Progenitor cell of endocrine pancreas (in vitro differentiated cells): ENCODE data around the gene DAB1. TPM values are rescaled to one million over a fixed set of nuclear protein-coding genes. Genes with fewer than 3 reads are reported as not detected.
A peak's percentile ranks its signal among the peaks of the same experiment; 100 is the strongest.

Experiments
- DNase-seq: peaks from one replicate; pipeline ENCODE4 v3.0.0; 2021; ENCODE audit warnings: low spot score; ENCODE audit not compliant: unreplicated experiment
- H3K27ac Mint-ChIP-seq: 2 replicates; pipeline ENCODE4 v1.8.0; 2021; ENCODE audit warnings: mild to moderate bottlenecking, moderate library complexity, mixed read lengths
- H3K27me3 Mint-ChIP-seq: 2 replicates; pipeline ENCODE4 v1.8.0; 2021; ENCODE audit warnings: mixed read lengths
- H3K36me3 Mint-ChIP-seq: 2 replicates; pipeline ENCODE4 v1.8.0; 2022; ENCODE audit warnings: mixed read lengths; ENCODE audit not compliant: insufficient read depth
- H3K4me1 Mint-ChIP-seq: 2 replicates; pipeline ENCODE4 v1.8.0; 2021; ENCODE audit warnings: low read depth, mixed read lengths
- H3K4me3 Mint-ChIP-seq: 2 replicates; pipeline ENCODE4 v1.8.0; 2021; ENCODE audit warnings: low read depth, mild to moderate bottlenecking, moderate library complexity, mixed read lengths
- H3K9me3 Mint-ChIP-seq: 2 replicates; pipeline ENCODE4 v1.8.0; 2021; ENCODE audit warnings: low read depth, mixed read lengths
- CTCF ChIP-seq: fragments of 200-600 bp; sonication (generic); IDR thresholded peaks from one replicate; pipeline ENCODE4 v1.5.0; 2021; ENCODE audit warnings: antibody characterized with exemption, mild to moderate bottlenecking; ENCODE audit not compliant: unreplicated experiment
- total RNA-seq: library from RNA; stranded (reverse); gene quantifications from 2 replicates; pipeline ENCODE4 v1.2.1, GENCODE V29; 2021

The DAB1 gene
- total RNA-seq, 1 donor from 2014 or later: 4.8 TPM

DNA sequence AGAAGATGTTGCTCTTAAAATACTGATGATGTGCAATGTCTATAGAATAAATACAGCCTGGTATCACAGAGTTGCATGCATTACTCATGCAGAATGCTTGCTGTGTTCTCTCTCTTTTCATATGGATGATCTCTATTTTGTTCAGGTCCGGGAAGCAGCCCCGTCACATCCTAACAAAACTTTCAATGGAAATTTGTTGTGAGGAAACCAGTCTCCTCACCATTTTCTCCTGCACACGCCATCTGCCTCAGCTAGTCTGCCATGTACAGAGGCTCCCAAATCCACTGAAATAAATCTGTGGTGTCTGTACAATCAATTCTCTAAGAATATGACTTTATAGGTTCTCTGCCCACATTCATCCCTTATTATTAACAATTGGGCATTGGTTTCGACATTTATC lies 42.4 kb downstream of the DAB1 start:
- no peaks in the 10 kb centered on the region for H3K9me3 Mint-ChIP-seq
- no peak overlapping the region for H3K4me3 Mint-ChIP-seq
- TF ChIP-seq CTCF: no peak
- no peak for DNase-seq
- H3K27me3 Mint-ChIP-seq: peaks cover 3% of the 10 kb centered on the region
- no peak overlapping the region for H3K27ac Mint-ChIP-seq
- no peaks in the 10 kb centered on the region for H3K36me3 Mint-ChIP-seq
- H3K4me1 Mint-ChIP-seq: peaks cover 8% of the 10 kb centered on the region

DNA sequence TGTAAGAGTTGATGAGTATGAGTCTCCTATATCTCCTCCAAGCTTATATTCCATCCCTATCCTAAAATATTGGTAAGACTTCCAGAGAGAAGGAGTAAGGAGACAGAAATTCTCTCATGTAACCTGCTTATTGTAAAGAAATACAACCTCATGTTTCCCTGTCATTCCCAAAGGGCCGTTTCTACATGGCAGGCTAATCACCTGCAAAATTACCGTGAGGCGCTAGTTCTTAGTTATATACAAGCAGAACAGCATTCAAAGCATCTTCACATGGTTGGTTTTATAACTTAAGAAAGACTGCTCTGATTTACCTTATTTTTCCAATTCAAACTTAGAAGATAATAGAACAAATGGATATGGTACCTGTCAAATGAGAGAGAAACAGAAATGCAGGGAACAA lies 42.9 kb downstream of the DAB1 start:
- Mint-ChIP-seq H3K27me3 (peaks cover 3% of the 10 kb centered on the region), H3K9me3 (no peaks in the 10 kb centered on the region), H3K27ac (no peak overlapping the region), H3K36me3 (no peaks in the 10 kb centered on the region), H3K4me3 (no peak overlapping the region), H3K4me1 (peaks cover 7% of the 10 kb centered on the region)
- TF ChIP-seq CTCF: no peak
- no peak for DNase-seq

DNA sequence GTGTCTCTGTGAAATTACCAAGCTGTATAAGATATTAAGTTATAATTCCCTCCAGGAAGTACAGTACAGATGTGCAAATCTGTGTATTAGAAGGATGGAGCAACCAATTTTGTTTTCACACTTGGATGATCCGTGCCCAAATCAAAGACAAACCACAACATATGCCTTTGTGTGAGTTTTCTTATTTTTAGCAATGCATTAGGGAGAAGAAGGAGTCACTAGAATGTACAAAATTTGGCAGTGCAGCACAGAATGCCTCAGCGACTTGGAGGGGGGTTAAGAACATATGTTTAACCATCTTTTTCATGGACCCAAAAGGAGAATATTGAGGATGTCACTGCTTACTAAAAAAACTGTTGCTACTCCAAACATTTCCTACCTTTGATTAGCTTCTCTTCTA lies 45.3 kb downstream of the DAB1 start:
- H3K4me1 Mint-ChIP-seq: peaks cover under 1% of the 10 kb centered on the region
- H3K36me3 Mint-ChIP-seq: no peaks in the 10 kb centered on the region
- TF ChIP-seq CTCF: no peak
- H3K27ac Mint-ChIP-seq: no peak overlapping the region
- H3K27me3 Mint-ChIP-seq: peaks cover 3% of the 10 kb centered on the region
- H3K9me3 Mint-ChIP-seq: no peaks in the 10 kb centered on the region
- no peak for DNase-seq
- H3K4me3 Mint-ChIP-seq: no peak overlapping the region

- Mint-ChIP-seq H3K9me3 (no peaks in the 10 kb centered on the region), H3K27ac (no peak overlapping the region), H3K27me3 (no peaks in the 10 kb centered on the region), H3K36me3 (no peaks in the 10 kb centered on the region), H3K4me1 (peaks cover 8% of the 10 kb centered on the region), H3K4me3 (no peak overlapping the region)
- DNase-seq: no peak
- peak; percentile 23 for TF ChIP-seq CTCF
These were observed 46.3 kb downstream of the DAB1 start for GRCh38 chr1:57377339-57378139.

GRCh38 chr1:57376041-57376440 lies 47.8 kb downstream of the DAB1 start:
- Mint-ChIP-seq H3K27ac (no peak overlapping the region), H3K27me3 (no peaks in the 10 kb centered on the region), H3K9me3 (no peaks in the 10 kb centered on the region), H3K4me1 (peaks cover 8% of the 10 kb centered on the region), H3K36me3 (no peaks in the 10 kb centered on the region), H3K4me3 (no peak overlapping the region)
- DNase-seq: no peak
- TF ChIP-seq CTCF: no peak
